GM19452 (cell line): ENCODE measurements around the gene SLC45A1.

ENCODE experiments used
- ATAC-seq: cut with Tn5 transposase; IDR thresholded peaks from one replicate; pipeline ENCODE4 v1.9.1; 2021; ENCODE audit not compliant: unreplicated experiment

SLC45A1 gene

GRCh38 chr1:8382608-8383505, 64.9 kb downstream of the SLC45A1 start:
- no peak for ATAC-seq

DNA sequence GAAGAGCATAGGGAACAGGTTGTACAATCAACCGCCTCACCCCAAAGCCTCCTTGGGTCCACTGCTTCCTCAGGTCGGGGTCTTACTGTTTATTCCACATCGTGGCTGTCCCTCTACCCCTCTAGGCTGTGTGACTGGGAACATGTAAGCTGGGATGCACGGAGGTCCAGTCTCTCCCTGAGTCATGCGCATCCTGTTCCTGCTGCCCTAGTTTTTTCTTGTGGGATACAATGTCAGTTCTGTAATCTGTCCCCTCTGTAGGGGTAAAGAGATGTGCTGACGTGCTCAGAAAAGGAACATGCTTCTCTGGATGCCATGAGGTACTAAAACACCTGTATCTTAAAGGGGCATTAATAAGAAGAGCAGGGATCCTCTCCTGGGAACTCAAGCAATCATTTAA, 66.2 kb downstream of the SLC45A1 start:
- ATAC-seq: no peak

DNA sequence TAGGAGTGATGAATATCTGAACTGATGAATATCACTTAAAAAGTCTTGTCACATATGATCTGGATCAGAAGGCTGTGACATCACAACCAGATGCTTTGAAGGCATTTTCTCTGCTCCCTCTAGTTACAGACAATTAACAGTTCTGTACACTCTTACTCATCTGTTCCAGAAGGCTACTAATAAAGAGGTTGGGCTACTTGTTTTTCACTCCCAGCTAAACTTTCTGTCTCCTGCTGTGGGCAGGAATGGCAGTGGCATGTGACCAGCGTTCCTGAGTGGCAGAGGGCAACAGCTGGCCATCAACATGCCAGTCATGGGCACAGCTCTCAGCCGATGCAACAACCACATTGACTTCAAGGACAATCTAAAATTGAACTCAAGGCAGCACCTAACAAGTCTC, 66.7 kb downstream of the SLC45A1 start:
- no peak for ATAC-seq

DNA sequence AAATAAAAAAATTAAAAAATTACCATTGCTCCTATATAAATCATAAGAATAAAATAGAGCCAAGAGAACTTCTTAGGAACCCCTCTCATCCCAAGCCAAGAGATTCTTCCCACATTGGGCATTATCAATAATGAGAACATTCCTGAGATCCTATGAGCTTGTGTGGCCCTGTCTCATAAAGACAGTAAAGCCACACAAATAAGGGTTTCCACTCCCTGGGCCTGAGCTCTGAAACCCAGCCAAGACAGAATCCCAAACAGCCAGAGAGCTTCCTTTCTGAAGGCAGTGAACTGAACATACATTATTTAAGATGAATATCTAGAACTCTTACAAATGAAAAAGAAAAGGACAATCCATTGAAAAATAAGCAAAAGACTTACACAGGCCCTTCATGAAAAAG, 68.3 kb downstream of the SLC45A1 start:
- no peak for ATAC-seq

- no peak for ATAC-seq
Observed at GRCh38 chr1:8388732-8389562, 71.0 kb downstream of the SLC45A1 start.

GRCh38 chr1:8389958-8390535, 72.1 kb downstream of the SLC45A1 start:
- ATAC-seq: no peak

DNA sequence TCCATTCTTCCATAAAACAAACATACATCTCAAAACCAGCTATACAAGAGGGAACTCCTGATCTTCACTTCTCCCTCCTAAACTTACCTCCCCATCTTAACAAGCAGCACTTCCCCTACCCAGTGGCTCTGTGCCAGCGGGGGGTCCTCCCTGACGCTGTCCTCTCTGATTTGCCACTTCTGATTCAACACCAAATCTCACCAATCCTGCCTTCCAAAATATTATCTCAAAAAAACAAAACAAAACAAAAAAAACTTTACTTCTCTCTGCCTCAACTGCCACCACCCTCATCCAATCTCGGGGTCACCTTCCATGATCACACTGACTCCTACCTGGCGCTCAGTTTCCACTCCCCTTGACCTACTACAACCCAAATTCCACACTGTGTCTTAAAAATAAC, 72.8 kb downstream of the SLC45A1 start:
- ATAC-seq: no peak

DNA sequence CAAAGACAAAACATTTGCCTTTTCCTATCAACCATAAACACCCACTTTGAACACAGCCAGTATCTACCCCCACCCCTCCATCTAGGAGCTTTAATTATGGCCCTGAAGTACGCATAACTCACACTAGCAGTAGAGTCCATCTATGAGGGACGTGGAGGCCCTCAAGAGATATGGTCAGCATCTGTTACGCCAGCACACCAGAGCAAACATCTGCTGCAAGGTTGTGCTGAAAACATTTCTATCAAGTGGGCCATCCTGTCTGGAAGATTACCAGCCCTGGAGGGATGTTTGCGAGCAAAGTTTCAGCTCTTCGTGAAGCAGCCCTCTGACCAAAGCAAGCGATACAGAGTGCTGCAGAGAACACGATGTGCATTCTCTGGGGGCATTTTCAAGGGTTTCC, 74.6 kb downstream of the SLC45A1 start:
- no peak for ATAC-seq
